HCT116 (cell line): ENCODE measurements around the gene MPIG6B.
A peak's percentile ranks its signal among the peaks of the same experiment; 100 is the strongest.

Experiments used
- CEBPB ChIP-seq: IDR thresholded peaks from 2 replicates; pipeline ENCODE4 v1.6.1; 2012; ENCODE audit warnings: low read depth
- EZH2phosphoT487 ChIP-seq: fragments of 200-600 bp; IDR thresholded peaks from 2 replicates; pipeline ENCODE4 v1.6.1; 2018; ENCODE audit warnings: antibody characterized with exemption, borderline replicate concordance
- POLR2A ChIP-seq: IDR thresholded peaks from 2 replicates; pipeline ENCODE4 v1.7.0; 2011; ENCODE audit warnings: borderline replicate concordance; ENCODE audit not compliant: insufficient read depth, insufficient read length; ENCODE audit errors: extremely low read depth
- POLR2AphosphoS5 ChIP-seq: IDR thresholded peaks from 2 replicates; pipeline ENCODE4 v1.6.1; 2011; ENCODE audit warnings: mild to moderate bottlenecking, low read depth, low read length, moderate library complexity
- RAD21 ChIP-seq: IDR thresholded peaks from 2 replicates; pipeline ENCODE4 v1.6.1; 2012; ENCODE audit warnings: low read depth, mild to moderate bottlenecking
- ZFX ChIP-seq: fragments of 450-650 bp; IDR thresholded peaks from 2 replicates; pipeline ENCODE4 v1.6.1; 2017
- TF ChIP-seq, protein P1 (sequence below): IDR thresholded peaks from 2 replicates; pipeline ENCODE4 v1.6.1; 2011; ENCODE audit warnings: mild to moderate bottlenecking, low read length, moderate library complexity; ENCODE audit not compliant: insufficient replicate concordance; ENCODE audit errors: extremely low read depth
- TF ChIP-seq, protein P2 (sequence below), 3 experiments: fragments of 200-600 bp in 1 of 3; sonication (generic) in 1 of 3; IDR thresholded peaks in 2 of 3; conservative IDR thresholded peaks in 1 of 3; 2 replicates each; pipeline ENCODE4 v1.5.1; 2012 to 2017; ENCODE audit warnings: low read depth in 2 of 3, low read length in 2 of 3, antibody characterized with exemption in 1 of 3, borderline replicate concordance in 1 of 3, control low read depth in 1 of 3, mild to moderate bottlenecking in 1 of 3, mixed read lengths in 1 of 3, mixed run types in 1 of 3, moderate library complexity in 1 of 3; ENCODE audit not compliant: insufficient read depth in 1 of 3

DNA sequence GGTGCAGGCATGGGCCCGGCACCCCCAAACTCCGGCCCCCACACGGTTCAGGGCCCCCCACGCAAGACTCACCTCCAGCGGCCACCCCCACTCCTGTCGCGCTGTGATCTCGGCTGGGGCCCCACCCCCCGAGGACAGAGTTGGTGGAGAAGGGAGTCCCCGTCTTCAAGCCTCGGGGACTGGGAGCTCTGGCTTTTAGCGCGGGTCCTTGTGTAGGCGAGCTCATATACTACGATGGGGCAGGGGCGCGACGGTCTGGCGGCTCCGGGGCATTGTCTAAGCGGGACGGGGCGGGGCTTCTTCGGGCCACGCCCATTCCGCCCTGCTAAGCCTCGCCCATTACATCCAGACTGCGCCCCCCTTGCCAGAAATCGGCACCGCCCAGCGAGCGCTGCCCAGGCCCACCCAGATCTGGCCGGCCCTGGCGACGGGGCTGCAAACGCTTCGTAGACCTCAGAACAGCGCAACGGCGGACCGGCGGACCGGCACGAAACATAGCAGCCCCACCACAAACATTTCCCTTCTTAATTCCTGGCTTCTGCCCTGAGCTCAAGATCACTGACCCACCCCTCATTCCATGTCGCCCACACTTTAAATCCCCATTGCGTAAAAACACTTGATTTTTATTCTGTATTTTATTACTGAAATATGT is 6.9 kb downstream of the MPIG6B start:
- TF ChIP-seq, protein P1, sequence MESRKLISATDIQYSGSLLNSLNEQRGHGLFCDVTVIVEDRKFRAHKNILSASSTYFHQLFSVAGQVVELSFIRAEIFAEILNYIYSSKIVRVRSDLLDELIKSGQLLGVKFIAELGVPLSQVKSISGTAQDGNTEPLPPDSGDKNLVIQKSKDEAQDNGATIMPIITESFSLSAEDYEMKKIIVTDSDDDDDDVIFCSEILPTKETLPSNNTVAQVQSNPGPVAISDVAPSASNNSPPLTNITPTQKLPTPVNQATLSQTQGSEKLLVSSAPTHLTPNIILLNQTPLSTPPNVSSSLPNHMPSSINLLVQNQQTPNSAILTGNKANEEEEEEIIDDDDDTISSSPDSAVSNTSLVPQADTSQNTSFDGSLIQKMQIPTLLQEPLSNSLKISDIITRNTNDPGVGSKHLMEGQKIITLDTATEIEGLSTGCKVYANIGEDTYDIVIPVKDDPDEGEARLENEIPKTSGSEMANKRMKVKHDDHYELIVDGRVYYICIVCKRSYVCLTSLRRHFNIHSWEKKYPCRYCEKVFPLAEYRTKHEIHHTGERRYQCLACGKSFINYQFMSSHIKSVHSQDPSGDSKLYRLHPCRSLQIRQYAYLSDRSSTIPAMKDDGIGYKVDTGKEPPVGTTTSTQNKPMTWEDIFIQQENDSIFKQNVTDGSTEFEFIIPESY: no peak
- TF ChIP-seq, protein P2, sequence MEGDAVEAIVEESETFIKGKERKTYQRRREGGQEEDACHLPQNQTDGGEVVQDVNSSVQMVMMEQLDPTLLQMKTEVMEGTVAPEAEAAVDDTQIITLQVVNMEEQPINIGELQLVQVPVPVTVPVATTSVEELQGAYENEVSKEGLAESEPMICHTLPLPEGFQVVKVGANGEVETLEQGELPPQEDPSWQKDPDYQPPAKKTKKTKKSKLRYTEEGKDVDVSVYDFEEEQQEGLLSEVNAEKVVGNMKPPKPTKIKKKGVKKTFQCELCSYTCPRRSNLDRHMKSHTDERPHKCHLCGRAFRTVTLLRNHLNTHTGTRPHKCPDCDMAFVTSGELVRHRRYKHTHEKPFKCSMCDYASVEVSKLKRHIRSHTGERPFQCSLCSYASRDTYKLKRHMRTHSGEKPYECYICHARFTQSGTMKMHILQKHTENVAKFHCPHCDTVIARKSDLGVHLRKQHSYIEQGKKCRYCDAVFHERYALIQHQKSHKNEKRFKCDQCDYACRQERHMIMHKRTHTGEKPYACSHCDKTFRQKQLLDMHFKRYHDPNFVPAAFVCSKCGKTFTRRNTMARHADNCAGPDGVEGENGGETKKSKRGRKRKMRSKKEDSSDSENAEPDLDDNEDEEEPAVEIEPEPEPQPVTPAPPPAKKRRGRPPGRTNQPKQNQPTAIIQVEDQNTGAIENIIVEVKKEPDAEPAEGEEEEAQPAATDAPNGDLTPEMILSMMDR (IDR thresholded peaks at IDR 0.05 in 2 of 3, conservative IDR thresholded peaks at IDR 0.05 in 1 of 3; ENCODE audit: borderline replicate concordance in 1 of 3, insufficient read depth in 1 of 3, low read depth in 2 of 3, low read length in 2 of 3): no peak
- TF ChIP-seq POLR2A (no peak), POLR2AphosphoS5 (peak; percentile 89), CEBPB (no peak), EZH2phosphoT487 (no peak), ZFX (no peak), RAD21 (no peak)
